ENCODE results near the gene BDNF.
"Not testable (repeated sequence)": the region's sequence is repeated elsewhere in the genome, so short reads cannot be mapped to it uniquely, and the experiment has no call there.

The BDNF gene

GRCh38 chr11:27665508-27666101 lies 34.6 kb downstream of the BDNF start:
- DNase-seq (ENCODE audit: low read depth), result not testable (repeated sequence)

GRCh38 chr11:27663326-27663725 lies 36.9 kb downstream of the BDNF start:
- DNase-seq (ENCODE audit: low read depth), result no peak

GRCh38 chr11:27660171-27660570 lies 40.1 kb downstream of the BDNF start:
- DNase-seq (ENCODE audit: low read depth), result no peak

- no peak for DNase-seq (ENCODE audit: low read depth)
Observed at GRCh38 chr11:27658535-27659236, 41.6 kb downstream of the BDNF start.

GRCh38 chr11:27656806-27657483 lies 43.3 kb downstream of the BDNF start:
- DNase-seq (ENCODE audit: low read depth), result no peak

GRCh38 chr11:27656320-27656719 lies 43.9 kb downstream of the BDNF start:
- DNase-seq (ENCODE audit: low read depth), result no peak

- DNase-seq (ENCODE audit: low read depth), result no peak
Observed at GRCh38 chr11:27653990-27654758, 46.1 kb downstream of the BDNF start.

- no peak for DNase-seq (ENCODE audit: low read depth)
Observed at GRCh38 chr11:27651711-27652110, 48.5 kb downstream of the BDNF start.

GRCh38 chr11:27650988-27651387 lies 49.3 kb downstream of the BDNF start:
- no peak for DNase-seq (ENCODE audit: low read depth)

GRCh38 chr11:27649800-27650199 lies 50.5 kb downstream of the BDNF start:
- no peak for DNase-seq (ENCODE audit: low read depth)

- DNase-seq (ENCODE audit: low read depth), result no peak
Observed at GRCh38 chr11:27648840-27649239, 51.4 kb downstream of the BDNF start.

- DNase-seq (ENCODE audit: low read depth), result no peak
Observed at GRCh38 chr11:27646051-27646818, 54.0 kb downstream of the BDNF start.

- DNase-seq (ENCODE audit: low read depth), result no peak
Observed at GRCh38 chr11:27642954-27643353, 57.3 kb downstream of the BDNF start.

GRCh38 chr11:27640954-27641353 lies 59.3 kb downstream of the BDNF start:
- no peak for DNase-seq (ENCODE audit: low read depth)

- DNase-seq (ENCODE audit: low read depth), result no peak
Observed at GRCh38 chr11:27635567-27636037, 64.7 kb downstream of the BDNF start.

- not testable (repeated sequence) for DNase-seq (ENCODE audit: low read depth)
Observed at GRCh38 chr11:27634776-27635175, 65.5 kb downstream of the BDNF start.

- DNase-seq (ENCODE audit: low read depth), result not testable (repeated sequence)
Observed at GRCh38 chr11:27634282-27634681, 66.0 kb downstream of the BDNF start.

- DNase-seq (ENCODE audit: low read depth), result not testable (repeated sequence)
Observed at GRCh38 chr11:27629023-27629422, 71.2 kb downstream of the BDNF start.

GRCh38 chr11:27627979-27628378 lies 72.3 kb downstream of the BDNF start:
- no peak for DNase-seq (ENCODE audit: low read depth)

GRCh38 chr11:27626938-27627586 lies 73.2 kb downstream of the BDNF start:
- no peak for DNase-seq (ENCODE audit: low read depth)
